ENCODE results near the gene NHLRC2. TPM values are rescaled to one million over a fixed set of nuclear protein-coding genes. Genes with fewer than 3 reads are reported as not detected.

NHLRC2 gene
- total and polyA plus RNA-seq, 10 of the 15 experiments (the other 5 are each of a cell fraction or from before 2014, with no cell fraction given), result 1.9 to 31.3 (median 15.9) TPM

DNA sequence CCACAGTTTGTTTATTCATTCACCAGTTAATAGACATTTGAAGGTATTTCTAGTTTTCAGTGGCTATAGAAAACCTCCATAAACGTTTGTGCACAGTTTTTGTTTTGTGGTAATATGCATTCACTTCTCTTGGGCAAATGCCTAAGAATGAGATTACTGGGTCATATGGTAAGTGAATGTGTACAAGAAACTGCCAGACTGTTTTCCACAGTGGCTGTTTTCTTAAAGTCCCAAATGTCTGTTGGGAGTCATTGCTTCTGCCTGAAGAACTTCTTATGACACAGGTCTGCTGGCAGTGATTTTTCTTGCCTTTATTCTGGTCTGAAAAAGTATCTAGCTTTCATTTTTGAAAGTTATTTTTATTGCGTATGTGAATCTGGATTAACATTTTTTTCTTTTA is 35.5 kb downstream of the NHLRC2 start:
- intact Hi-C loops (cut with micrococcal nuclease; ENCODE audit: unreplicated experiment), result no loop called here
- no peak for FAIRE-seq
- H4K20me1 ChIP-seq (ENCODE audit: control insufficient read depth, insufficient read depth), result no peaks in the 10 kb centered on the region
- 52% methylated on average over 2 of the region's 2 CpGs for WGBS (ENCODE audit: insufficient coverage, insufficient replicate concordance, low lambda C conversion rate, missing lambda C conversion rate)
- no peak overlapping the region for H3K4me3 ChIP-seq
- no peak overlapping the region for H3K4me2 ChIP-seq (ENCODE audit: control insufficient read depth, insufficient read depth)
- BruUV-seq (replicated peaks), result no TSS peak
- no peak overlapping the region for H2AFZ ChIP-seq (ENCODE audit: control insufficient read depth, low read depth, low read length)
- SMC1A ChIA-PET (ENCODE audit: uncharacterized antibody, unreplicated experiment), result interaction anchor here (0.8 kb wide), 1 partner anchor 12 kb away, joined by 3 read pairs; no protein-coding TSS in a partner anchor
- no peaks in the 10 kb centered on the region for H3K9me3 ChIP-seq (replicated peaks; ENCODE audit: control insufficient read depth, insufficient read depth, low read length)
- RAD21 ChIA-PET (ENCODE audit: unreplicated experiment), result no interaction called here
- peaks cover 0 to 14% of the 10 kb centered on the region in 2 experiments; a peak in 1 of 4 replicates for H3K36me3 ChIP-seq (ENCODE audit: control insufficient read depth in 2 of 2, insufficient read depth in 2 of 2, low read length in 1 of 2)
- in situ Hi-C loops (cut with MboI), result no loop called here
- POLR2A ChIA-PET, result no interaction called here
- DNase-seq (ENCODE audit: low read depth, low spot score), result no peak
- no peaks in the 10 kb centered on the region for H3K79me2 ChIP-seq (ENCODE audit: control insufficient read depth, insufficient read depth, low read length)
- H3K4me1 ChIP-seq (ENCODE audit: control insufficient read depth, insufficient read depth, low read length), result no peaks in the 10 kb centered on the region
- no peak overlapping the region for H3K27ac ChIP-seq (ENCODE audit: control insufficient read depth, insufficient read depth)
- H3K27me3 ChIP-seq (replicated peaks in 1 of 2; ENCODE audit: control insufficient read depth in 2 of 2, insufficient read depth in 2 of 2, low read length in 1 of 2), result no peaks in the 10 kb centered on the region
- no peak overlapping the region for H3K9ac ChIP-seq (ENCODE audit: control insufficient read depth, insufficient read depth, low read length)
- CTCF ChIA-PET, result no interaction called here
- ATAC-seq, result no peak
- TF ChIP-seq HCFC1 (IDR thresholded peaks at IDR 0.05; ENCODE audit: low read length), result no peak
- TF ChIP-seq, protein P1, sequence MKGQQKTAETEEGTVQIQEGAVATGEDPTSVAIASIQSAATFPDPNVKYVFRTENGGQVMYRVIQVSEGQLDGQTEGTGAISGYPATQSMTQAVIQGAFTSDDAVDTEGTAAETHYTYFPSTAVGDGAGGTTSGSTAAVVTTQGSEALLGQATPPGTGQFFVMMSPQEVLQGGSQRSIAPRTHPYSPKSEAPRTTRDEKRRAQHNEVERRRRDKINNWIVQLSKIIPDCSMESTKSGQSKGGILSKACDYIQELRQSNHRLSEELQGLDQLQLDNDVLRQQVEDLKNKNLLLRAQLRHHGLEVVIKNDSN (IDR thresholded peaks at IDR 0.05; ENCODE audit: borderline replicate concordance, extremely low read length, insufficient read depth, low read depth, low read length), result no peak
- no peak for TF ChIP-seq KDM1A (IDR thresholded peaks at IDR 0.05; ENCODE audit: borderline replicate concordance)
- TF ChIP-seq, protein P2, sequence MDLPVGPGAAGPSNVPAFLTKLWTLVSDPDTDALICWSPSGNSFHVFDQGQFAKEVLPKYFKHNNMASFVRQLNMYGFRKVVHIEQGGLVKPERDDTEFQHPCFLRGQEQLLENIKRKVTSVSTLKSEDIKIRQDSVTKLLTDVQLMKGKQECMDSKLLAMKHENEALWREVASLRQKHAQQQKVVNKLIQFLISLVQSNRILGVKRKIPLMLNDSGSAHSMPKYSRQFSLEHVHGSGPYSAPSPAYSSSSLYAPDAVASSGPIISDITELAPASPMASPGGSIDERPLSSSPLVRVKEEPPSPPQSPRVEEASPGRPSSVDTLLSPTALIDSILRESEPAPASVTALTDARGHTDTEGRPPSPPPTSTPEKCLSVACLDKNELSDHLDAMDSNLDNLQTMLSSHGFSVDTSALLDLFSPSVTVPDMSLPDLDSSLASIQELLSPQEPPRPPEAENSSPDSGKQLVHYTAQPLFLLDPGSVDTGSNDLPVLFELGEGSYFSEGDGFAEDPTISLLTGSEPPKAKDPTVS (IDR thresholded peaks at IDR 0.05; ENCODE audit: low read depth, low read length), result no peak
- TF ChIP-seq ZNF384 (IDR thresholded peaks at IDR 0.05; ENCODE audit: borderline replicate concordance, low read depth, low read length), result no peak
- no peak for TF ChIP-seq SIN3A (IDR thresholded peaks at IDR 0.05; ENCODE audit: low read depth, low read length)
- TF ChIP-seq POU2F2 (IDR thresholded peaks at IDR 0.05; ENCODE audit: borderline replicate concordance, low read depth, low read length), result no peak
- TF ChIP-seq POLR2AphosphoS2 (IDR thresholded peaks at IDR 0.05; ENCODE audit: low read depth, low read length), result no peak
- TF ChIP-seq, protein P3, sequence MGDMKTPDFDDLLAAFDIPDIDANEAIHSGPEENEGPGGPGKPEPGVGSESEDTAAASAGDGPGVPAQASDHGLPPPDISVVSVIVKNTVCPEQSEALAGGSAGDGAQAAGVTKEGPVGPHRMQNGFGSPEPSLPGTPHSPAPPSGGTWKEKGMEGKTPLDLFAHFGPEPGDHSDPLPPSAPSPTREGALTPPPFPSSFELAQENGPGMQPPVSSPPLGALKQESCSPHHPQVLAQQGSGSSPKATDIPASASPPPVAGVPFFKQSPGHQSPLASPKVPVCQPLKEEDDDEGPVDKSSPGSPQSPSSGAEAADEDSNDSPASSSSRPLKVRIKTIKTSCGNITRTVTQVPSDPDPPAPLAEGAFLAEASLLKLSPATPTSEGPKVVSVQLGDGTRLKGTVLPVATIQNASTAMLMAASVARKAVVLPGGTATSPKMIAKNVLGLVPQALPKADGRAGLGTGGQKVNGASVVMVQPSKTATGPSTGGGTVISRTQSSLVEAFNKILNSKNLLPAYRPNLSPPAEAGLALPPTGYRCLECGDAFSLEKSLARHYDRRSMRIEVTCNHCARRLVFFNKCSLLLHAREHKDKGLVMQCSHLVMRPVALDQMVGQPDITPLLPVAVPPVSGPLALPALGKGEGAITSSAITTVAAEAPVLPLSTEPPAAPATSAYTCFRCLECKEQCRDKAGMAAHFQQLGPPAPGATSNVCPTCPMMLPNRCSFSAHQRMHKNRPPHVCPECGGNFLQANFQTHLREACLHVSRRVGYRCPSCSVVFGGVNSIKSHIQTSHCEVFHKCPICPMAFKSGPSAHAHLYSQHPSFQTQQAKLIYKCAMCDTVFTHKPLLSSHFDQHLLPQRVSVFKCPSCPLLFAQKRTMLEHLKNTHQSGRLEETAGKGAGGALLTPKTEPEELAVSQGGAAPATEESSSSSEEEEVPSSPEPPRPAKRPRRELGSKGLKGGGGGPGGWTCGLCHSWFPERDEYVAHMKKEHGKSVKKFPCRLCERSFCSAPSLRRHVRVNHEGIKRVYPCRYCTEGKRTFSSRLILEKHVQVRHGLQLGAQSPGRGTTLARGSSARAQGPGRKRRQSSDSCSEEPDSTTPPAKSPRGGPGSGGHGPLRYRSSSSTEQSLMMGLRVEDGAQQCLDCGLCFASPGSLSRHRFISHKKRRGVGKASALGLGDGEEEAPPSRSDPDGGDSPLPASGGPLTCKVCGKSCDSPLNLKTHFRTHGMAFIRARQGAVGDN (IDR thresholded peaks at IDR 0.05), result no peak
- TF ChIP-seq, protein P4, sequence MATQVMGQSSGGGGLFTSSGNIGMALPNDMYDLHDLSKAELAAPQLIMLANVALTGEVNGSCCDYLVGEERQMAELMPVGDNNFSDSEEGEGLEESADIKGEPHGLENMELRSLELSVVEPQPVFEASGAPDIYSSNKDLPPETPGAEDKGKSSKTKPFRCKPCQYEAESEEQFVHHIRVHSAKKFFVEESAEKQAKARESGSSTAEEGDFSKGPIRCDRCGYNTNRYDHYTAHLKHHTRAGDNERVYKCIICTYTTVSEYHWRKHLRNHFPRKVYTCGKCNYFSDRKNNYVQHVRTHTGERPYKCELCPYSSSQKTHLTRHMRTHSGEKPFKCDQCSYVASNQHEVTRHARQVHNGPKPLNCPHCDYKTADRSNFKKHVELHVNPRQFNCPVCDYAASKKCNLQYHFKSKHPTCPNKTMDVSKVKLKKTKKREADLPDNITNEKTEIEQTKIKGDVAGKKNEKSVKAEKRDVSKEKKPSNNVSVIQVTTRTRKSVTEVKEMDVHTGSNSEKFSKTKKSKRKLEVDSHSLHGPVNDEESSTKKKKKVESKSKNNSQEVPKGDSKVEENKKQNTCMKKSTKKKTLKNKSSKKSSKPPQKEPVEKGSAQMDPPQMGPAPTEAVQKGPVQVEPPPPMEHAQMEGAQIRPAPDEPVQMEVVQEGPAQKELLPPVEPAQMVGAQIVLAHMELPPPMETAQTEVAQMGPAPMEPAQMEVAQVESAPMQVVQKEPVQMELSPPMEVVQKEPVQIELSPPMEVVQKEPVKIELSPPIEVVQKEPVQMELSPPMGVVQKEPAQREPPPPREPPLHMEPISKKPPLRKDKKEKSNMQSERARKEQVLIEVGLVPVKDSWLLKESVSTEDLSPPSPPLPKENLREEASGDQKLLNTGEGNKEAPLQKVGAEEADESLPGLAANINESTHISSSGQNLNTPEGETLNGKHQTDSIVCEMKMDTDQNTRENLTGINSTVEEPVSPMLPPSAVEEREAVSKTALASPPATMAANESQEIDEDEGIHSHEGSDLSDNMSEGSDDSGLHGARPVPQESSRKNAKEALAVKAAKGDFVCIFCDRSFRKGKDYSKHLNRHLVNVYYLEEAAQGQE (IDR thresholded peaks at IDR 0.05; ENCODE audit: low read depth, low read length), result no peak
- TF ChIP-seq, protein P5, sequence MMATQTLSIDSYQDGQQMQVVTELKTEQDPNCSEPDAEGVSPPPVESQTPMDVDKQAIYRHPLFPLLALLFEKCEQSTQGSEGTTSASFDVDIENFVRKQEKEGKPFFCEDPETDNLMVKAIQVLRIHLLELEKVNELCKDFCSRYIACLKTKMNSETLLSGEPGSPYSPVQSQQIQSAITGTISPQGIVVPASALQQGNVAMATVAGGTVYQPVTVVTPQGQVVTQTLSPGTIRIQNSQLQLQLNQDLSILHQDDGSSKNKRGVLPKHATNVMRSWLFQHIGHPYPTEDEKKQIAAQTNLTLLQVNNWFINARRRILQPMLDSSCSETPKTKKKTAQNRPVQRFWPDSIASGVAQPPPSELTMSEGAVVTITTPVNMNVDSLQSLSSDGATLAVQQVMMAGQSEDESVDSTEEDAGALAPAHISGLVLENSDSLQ (IDR thresholded peaks at IDR 0.05), result no peak
- no peak for TF ChIP-seq SREBF1 (IDR thresholded peaks at IDR 0.05; ENCODE audit: low read length)
- TF ChIP-seq IKZF2 (IDR thresholded peaks at IDR 0.05), result no peak
- TF ChIP-seq ZNF274 (IDR thresholded peaks at IDR 0.05; ENCODE audit: insufficient read depth, insufficient read length), result no peak
